ENCODE data around the gene ANP32B. TPM values are rescaled to one million over a fixed set of nuclear protein-coding genes. Genes with fewer than 3 reads are reported as not detected.

Gene ANP32B
- total RNA-seq, 2 experiments from 2014 or later: 352 to 358 TPM

- Mint-ChIP-seq H3K27me3 (no peaks in the 10 kb centered on the region), H3K4me1 (ENCODE audit: low read depth) (peaks cover 41% of the 10 kb centered on the region), H3K9me3 (no peaks in the 10 kb centered on the region), H3K36me3 (peaks cover 54% of the 10 kb centered on the region), H3K27ac (no peak overlapping the region), H3K4me3 (no peak overlapping the region)
- intact Hi-C loops (cut with micrococcal nuclease): no loop called here
- no peak for DNase-seq
- POLR2A ChIA-PET: interaction anchor here (0.8 to 1.8 kb wide), 4 partner anchors 10 to 20 kb away, joined by 3 to 8 read pairs (median 5); no protein-coding TSS in a partner anchor
- CTCF ChIA-PET: interaction anchor here (1.1 to 2.1 kb wide), 6 partner anchors 9 to 108 kb away, joined by 3 to 7 read pairs (median 5); partner anchors contain the start of gene TRMO
Measured at GRCh38 chr9:97997330-97998276, 14.5 kb downstream of the ANP32B start.

DNA sequence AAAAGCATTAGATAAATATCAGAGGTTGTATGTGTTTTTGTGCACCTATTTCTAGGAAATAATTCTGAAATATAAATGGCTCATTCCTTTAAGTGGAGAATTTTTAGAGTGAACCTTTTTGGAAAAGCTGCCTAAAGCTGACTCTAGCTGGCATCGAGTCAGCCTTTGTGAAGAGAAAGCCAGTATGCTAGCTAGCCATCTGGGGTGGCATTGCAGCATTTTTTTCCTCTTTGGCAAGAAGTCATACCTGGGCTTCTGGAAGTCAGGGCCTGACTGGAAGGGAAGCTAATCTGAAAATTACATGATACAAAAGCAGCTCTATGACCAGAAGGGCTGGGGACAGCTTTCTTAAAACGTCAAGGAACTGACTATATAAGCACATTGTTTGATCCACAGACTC lies 19.7 kb downstream of the ANP32B start:
- H3K27ac Mint-ChIP-seq: no peak overlapping the region
- intact Hi-C loops (cut with micrococcal nuclease): no loop called here
- H3K4me1 Mint-ChIP-seq (ENCODE audit: low read depth): peaks cover 27% of the 10 kb centered on the region

GRCh38 chr9:98006127-98006796 lies 23.1 kb downstream of the ANP32B start:
- Mint-ChIP-seq H3K36me3 (peaks cover 77% of the 10 kb centered on the region), H3K27ac (peak overlapping the region; percentile 61)

More for the DNA sequence above, 19.7 kb downstream of the ANP32B start:
- POLR2A ChIA-PET: no interaction called here
- H3K27me3 Mint-ChIP-seq: no peaks in the 10 kb centered on the region
- CTCF ChIA-PET: interaction anchor here (1.3 to 1.6 kb wide), 3 partner anchors 15 to 32 kb away, joined by 4 to 7 read pairs (median 6); partner anchors contain the start of gene ANP32B
- peaks cover 67% of the 10 kb centered on the region for H3K36me3 Mint-ChIP-seq
- no peaks in the 10 kb centered on the region for H3K9me3 Mint-ChIP-seq
- H3K4me3 Mint-ChIP-seq: no peak overlapping the region
- DNase-seq: no peak

GRCh38 chr9:98007251-98007928 lies 24.2 kb downstream of the ANP32B start:
- Mint-ChIP-seq H3K36me3 (peaks cover 77% of the 10 kb centered on the region), H3K27ac (peak overlapping the region; percentile 61), H3K9me3 (no peaks in the 10 kb centered on the region), H3K27me3 (no peaks in the 10 kb centered on the region), H3K4me1 (ENCODE audit: low read depth) (peaks cover 27% of the 10 kb centered on the region), H3K4me3 (no peak overlapping the region)
- POLR2A ChIA-PET: interaction anchor here (0.6 to 2.1 kb wide), 9 partner anchors 10 to 352 kb away, joined by 3 to 8 read pairs (median 5); partner anchors contain the start of gene ANP32B
- peak; percentile 22 for DNase-seq
- CTCF ChIA-PET: interaction anchor here (0.6 to 3.6 kb wide), 6 partner anchors 10 to 84 kb away, joined by 3 to 17 read pairs (median 6); partner anchors contain the start of gene TRMO
- intact Hi-C loops (cut with micrococcal nuclease): no loop called here

More at GRCh38 chr9:98006127-98006796, 23.1 kb downstream of the ANP32B start:
- CTCF ChIA-PET: interaction anchor here (1.4 to 3.6 kb wide), 5 partner anchors 8 to 83 kb away, joined by 4 to 17 read pairs (median 5); partner anchors contain the start of gene TRMO
- no peak for DNase-seq
- Mint-ChIP-seq H3K9me3 (no peaks in the 10 kb centered on the region), H3K4me3 (no peak overlapping the region), H3K4me1 (ENCODE audit: low read depth) (peaks cover 27% of the 10 kb centered on the region), H3K27me3 (no peaks in the 10 kb centered on the region)
- POLR2A ChIA-PET: interaction anchor here (0.5 to 2.1 kb wide), 7 partner anchors 9 to 89 kb away, joined by 3 to 8 read pairs (median 5); partner anchors contain the start of gene ANP32B
- intact Hi-C loops (cut with micrococcal nuclease): no loop called here

GRCh38 chr9:98008764-98009163 lies 25.6 kb downstream of the ANP32B start:
- no peaks in the 10 kb centered on the region for H3K9me3 Mint-ChIP-seq
- H3K27me3 Mint-ChIP-seq: no peaks in the 10 kb centered on the region
- no peak for DNase-seq
- H3K27ac Mint-ChIP-seq: no peak overlapping the region
- H3K4me3 Mint-ChIP-seq: no peak overlapping the region
- peaks cover 27% of the 10 kb centered on the region for H3K4me1 Mint-ChIP-seq (ENCODE audit: low read depth)
- CTCF ChIA-PET: interaction anchor here (2.1 to 3.6 kb wide), 2 partner anchors 26 to 86 kb away, joined by 8 to 17 read pairs; partner anchors contain the start of gene TRMO
- POLR2A ChIA-PET: no interaction called here
- H3K36me3 Mint-ChIP-seq: peaks cover 85% of the 10 kb centered on the region
- intact Hi-C loops (cut with micrococcal nuclease): no loop called here

DNA sequence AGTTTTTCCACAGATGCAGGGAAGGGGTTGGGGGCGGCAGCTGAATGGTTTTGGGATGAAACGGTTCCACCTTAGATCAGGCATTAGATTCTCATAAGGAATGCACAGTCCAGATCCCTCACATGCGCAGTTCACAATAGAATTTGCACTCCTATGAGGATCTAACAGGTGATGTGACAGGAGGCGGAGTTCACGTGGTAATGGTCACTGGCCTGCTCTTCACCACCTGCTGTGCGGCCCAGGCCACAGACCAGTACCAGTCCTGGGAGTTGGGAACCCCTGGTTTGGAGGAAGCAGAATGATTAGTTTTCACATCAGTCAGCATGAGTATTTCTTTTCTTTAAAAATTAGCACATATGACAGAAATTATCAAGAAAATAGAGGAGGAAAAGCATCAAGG lies 26.3 kb downstream of the ANP32B start:
- intact Hi-C loops (cut with micrococcal nuclease): no loop called here
- no peaks in the 10 kb centered on the region for H3K27me3 Mint-ChIP-seq
- peaks cover 27% of the 10 kb centered on the region for H3K4me1 Mint-ChIP-seq (ENCODE audit: low read depth)
- no peaks in the 10 kb centered on the region for H3K9me3 Mint-ChIP-seq
- no peak overlapping the region for H3K4me3 Mint-ChIP-seq
- POLR2A ChIA-PET: no interaction called here
- H3K27ac Mint-ChIP-seq: no peak overlapping the region
- peaks cover 80% of the 10 kb centered on the region for H3K36me3 Mint-ChIP-seq
- DNase-seq: no peak
- CTCF ChIA-PET: no interaction called here

GRCh38 chr9:98009936-98010335 lies 26.8 kb downstream of the ANP32B start:
- no peaks in the 10 kb centered on the region for H3K27me3 Mint-ChIP-seq
- H3K36me3 Mint-ChIP-seq: peaks cover 81% of the 10 kb centered on the region
- intact Hi-C loops (cut with micrococcal nuclease): no loop called here
- ChIA-PET POLR2A (interaction anchor here (0.6 to 0.9 kb wide), 2 partner anchors 9 to 88 kb away, joined by 4 read pairs; partner anchors contain the start of gene TRMO), CTCF (no interaction called here)
- no peak overlapping the region for H3K27ac Mint-ChIP-seq
- no peaks in the 10 kb centered on the region for H3K9me3 Mint-ChIP-seq
- H3K4me3 Mint-ChIP-seq: no peak overlapping the region
- H3K4me1 Mint-ChIP-seq (ENCODE audit: low read depth): peaks cover 25% of the 10 kb centered on the region
- no peak for DNase-seq

- intact Hi-C loops (cut with micrococcal nuclease): no loop called here
- Mint-ChIP-seq H3K9me3 (no peaks in the 10 kb centered on the region), H3K27me3 (no peaks in the 10 kb centered on the region), H3K4me3 (no peak overlapping the region), H3K36me3 (peaks cover 83% of the 10 kb centered on the region), H3K4me1 (ENCODE audit: low read depth) (peaks cover 24% of the 10 kb centered on the region), H3K27ac (no peak overlapping the region)
- DNase-seq: peak; percentile 27
- ChIA-PET POLR2A (interaction anchor here (0.6 to 0.9 kb wide), 2 partner anchors 9 to 89 kb away, joined by 4 read pairs; partner anchors contain the start of gene TRMO), CTCF (interaction anchor here (2.1 kb wide), 1 partner anchor 24 kb away, joined by 10 read pairs; no protein-coding TSS in a partner anchor)
Measured at GRCh38 chr9:98010445-98010844, 27.3 kb downstream of the ANP32B start.

GRCh38 chr9:98011122-98011521 lies 28.0 kb downstream of the ANP32B start:
- ChIA-PET CTCF (interaction anchor here (2.1 kb wide), 1 partner anchor 24 kb away, joined by 10 read pairs; no protein-coding TSS in a partner anchor), POLR2A (interaction anchor here (0.9 kb wide), 1 partner anchor 89 kb away, joined by 4 read pairs; the partner anchor contains the start of gene TRMO)
- H3K27me3 Mint-ChIP-seq: no peaks in the 10 kb centered on the region
- no peak for DNase-seq
- intact Hi-C loops (cut with micrococcal nuclease): no loop called here
- H3K36me3 Mint-ChIP-seq: peaks cover 80% of the 10 kb centered on the region
- H3K4me1 Mint-ChIP-seq (ENCODE audit: low read depth): peaks cover 22% of the 10 kb centered on the region
- H3K27ac Mint-ChIP-seq: peak overlapping the region; percentile 8
- H3K9me3 Mint-ChIP-seq: no peaks in the 10 kb centered on the region
- no peak overlapping the region for H3K4me3 Mint-ChIP-seq

DNA sequence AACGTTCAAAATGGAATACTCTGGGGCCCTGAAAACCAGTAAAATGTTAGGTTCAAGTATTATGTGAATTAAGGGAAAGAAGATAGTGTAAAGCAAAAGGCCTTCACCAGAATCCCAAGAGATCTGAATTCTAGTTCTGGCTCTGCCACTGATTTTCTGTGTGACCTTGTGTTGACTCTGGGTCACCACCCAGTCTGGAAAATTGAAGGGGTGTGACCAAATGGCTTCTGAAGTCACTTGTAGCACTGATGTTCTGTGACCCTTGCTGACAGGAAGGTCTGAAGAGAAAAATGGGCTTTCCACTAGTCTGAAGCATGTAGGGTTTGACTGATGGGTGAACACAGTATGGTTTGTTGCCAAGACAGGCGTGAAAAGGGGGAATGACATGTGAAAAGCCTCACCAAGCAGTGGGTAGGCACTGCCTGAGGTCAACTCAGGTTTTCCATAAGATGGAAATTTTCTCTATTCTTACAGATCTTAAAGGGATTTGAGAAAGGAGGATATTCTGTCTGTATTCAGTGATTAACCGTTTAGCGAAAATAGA lies 33.1 kb downstream of the ANP32B start:
- no peaks in the 10 kb centered on the region for H3K9me3 Mint-ChIP-seq
- H3K36me3 Mint-ChIP-seq: peaks cover 54% of the 10 kb centered on the region
- intact Hi-C loops (cut with micrococcal nuclease): no loop called here
- no peak overlapping the region for H3K4me3 Mint-ChIP-seq
- POLR2A ChIA-PET: no interaction called here
- no peaks in the 10 kb centered on the region for H3K27me3 Mint-ChIP-seq
- DNase-seq: no peak
- H3K27ac Mint-ChIP-seq: peak overlapping the region; percentile 9
- no peaks in the 10 kb centered on the region for H3K4me1 Mint-ChIP-seq (ENCODE audit: low read depth)
- CTCF ChIA-PET: interaction anchor here (2.4 kb wide), 1 partner anchor 19 kb away, joined by 8 read pairs; no protein-coding TSS in a partner anchor

DNA sequence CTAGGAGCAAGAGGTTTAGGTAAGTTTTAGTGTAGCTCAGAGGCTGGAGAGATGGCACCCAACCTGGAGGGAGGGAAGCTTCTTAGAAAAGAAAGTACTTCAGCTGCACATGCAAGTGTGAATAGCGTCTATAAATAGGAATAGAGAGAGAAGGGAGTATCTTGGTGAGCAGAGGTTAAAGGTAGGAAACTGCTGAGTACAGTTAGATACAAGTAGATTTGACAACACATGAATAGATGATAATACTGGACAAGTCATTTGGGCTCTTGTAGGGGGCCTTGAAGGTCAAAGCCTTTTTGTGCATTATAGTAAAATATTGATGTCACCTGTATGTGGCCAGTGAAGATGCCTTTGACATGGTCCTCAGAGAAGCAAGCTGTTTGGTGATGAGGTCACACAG lies 34.2 kb downstream of the ANP32B start:
- no peak overlapping the region for H3K4me3 Mint-ChIP-seq
- intact Hi-C loops (cut with micrococcal nuclease): no loop called here
- H3K4me1 Mint-ChIP-seq (ENCODE audit: low read depth): no peaks in the 10 kb centered on the region
- POLR2A ChIA-PET: interaction anchor here (0.9 to 1.2 kb wide), 2 partner anchors 13 to 19 kb away, joined by 3 read pairs; no protein-coding TSS in a partner anchor
- no peaks in the 10 kb centered on the region for H3K9me3 Mint-ChIP-seq
- H3K27ac Mint-ChIP-seq: no peak overlapping the region
- CTCF ChIA-PET: interaction anchor here (4.9 kb wide), 1 partner anchor 17 kb away, joined by 22 read pairs; no protein-coding TSS in a partner anchor
- no peak for DNase-seq
- H3K36me3 Mint-ChIP-seq: peaks cover 49% of the 10 kb centered on the region
- H3K27me3 Mint-ChIP-seq: no peaks in the 10 kb centered on the region
